ENCODE measurements around the gene SCAPER. TPM values are rescaled to one million over a fixed set of nuclear protein-coding genes. Genes with fewer than 3 reads are reported as not detected.
"Not testable (repeated sequence)": the region's sequence is repeated elsewhere in the genome, so short reads cannot be mapped to it uniquely, and the experiment has no call there.

Gene SCAPER
- total RNA-seq, 1 donor from 2014 or later: 50.1 TPM

DNA sequence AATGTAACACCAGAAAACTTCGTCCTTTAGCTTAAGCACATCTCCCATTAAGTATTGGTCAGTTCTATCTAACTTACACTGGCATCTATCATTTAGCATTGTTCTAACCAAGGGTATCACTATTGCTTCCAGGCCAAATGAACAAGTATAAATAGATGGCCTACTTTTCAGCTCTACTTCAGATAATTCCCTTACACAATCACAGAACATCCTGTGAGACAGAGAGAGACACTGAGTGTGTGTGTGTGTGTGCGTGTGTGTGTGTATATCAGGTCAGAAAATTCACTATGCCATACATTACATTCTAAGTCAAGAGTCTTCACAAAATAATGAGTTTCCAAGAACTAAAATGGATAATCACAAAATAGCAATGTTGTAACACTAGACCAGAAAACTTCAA lies 39.1 kb downstream of the SCAPER start:
- no peak for ATAC-seq
- intact Hi-C loops (cut with DNase I): no loop called here
- no peak for DNase-seq (ENCODE audit: low spot score)

DNA sequence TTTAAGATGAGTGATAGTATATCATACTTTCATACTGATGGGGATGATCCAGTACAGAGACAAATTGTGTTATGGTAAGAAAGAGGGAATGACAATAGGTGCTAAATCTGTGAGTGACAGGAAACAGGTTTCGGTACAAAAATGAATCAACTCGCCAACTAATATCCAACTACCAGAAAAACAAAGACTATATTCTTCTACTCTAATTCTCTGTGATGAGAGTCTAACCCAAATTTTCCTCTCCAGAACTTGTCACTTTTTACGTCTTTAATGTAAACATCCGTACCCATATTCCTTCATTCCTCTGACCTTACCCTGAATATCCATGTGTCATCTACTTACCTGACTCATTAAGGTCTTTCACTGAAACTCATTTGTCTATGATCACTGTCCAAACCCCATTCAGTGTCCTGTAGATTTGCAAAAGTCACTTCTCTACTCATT lies 39.6 kb downstream of the SCAPER start:
- ATAC-seq (no peak), DNase-seq (ENCODE audit: low spot score) (no peak)
- intact Hi-C loops (cut with DNase I): no loop called here

DNA sequence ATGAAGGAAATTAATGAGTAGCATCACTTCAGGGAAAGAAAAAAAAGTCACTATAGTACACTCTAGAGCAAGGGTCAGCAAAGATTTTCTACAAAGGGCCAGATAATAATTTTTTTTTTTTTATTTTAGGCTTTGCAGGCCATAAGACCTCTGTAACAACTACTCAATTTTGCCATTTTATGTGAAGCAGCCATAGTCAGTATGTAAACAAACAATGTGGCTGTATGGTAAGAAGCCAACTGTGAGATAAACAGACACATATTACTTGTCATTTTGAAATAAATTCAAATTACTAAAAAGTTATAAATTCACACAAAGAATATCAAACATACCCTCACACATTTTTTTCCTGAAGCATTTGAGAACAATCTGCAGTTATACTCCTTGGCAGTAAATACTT lies 40.6 kb downstream of the SCAPER start:
- ATAC-seq (no peak), DNase-seq (ENCODE audit: low spot score) (no peak)
- intact Hi-C loops (cut with DNase I): no loop called here

- DNase-seq (ENCODE audit: low spot score) (no peak), ATAC-seq (no peak)
- intact Hi-C loops (cut with DNase I): no loop called here
These were observed 41.4 kb downstream of the SCAPER start for GRCh38 chr15:76863693-76864092.

- intact Hi-C loops (cut with DNase I): no loop called here
- ATAC-seq (no peak), DNase-seq (ENCODE audit: low spot score) (no peak)
These were observed 42.0 kb downstream of the SCAPER start for GRCh38 chr15:76863123-76863522.

- intact Hi-C loops (cut with DNase I): no loop called here
- DNase-seq (ENCODE audit: low spot score) (no peak), ATAC-seq (no peak)
These were observed 43.2 kb downstream of the SCAPER start for GRCh38 chr15:76861815-76862397.

GRCh38 chr15:76860201-76860600 lies 44.9 kb downstream of the SCAPER start:
- intact Hi-C loops (cut with DNase I): no loop called here
- ATAC-seq (no peak), DNase-seq (ENCODE audit: low spot score) (no peak)

DNA sequence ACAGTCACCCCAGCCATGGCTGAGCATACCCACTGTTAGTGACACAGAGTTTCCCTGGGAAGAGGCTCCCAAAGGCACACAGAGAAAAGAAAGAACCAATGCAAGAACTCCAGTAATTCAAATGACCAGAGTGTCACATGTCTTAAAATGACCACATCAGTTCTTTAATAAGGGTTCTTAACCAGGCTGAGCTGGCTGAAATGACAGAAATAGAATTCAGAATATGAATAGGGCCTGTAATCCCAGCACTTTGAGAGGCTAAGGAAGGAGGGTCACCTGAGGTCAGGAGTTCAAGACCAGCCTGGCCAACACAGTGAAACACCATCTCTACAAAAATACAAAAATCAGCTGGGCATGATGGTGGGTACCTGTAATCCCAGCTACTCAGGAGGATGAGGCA lies 54.8 kb downstream of the SCAPER start:
- intact Hi-C loops (cut with DNase I); ATAC-seq; DNase-seq (ENCODE audit: low spot score): not testable (repeated sequence)

GRCh38 chr15:76846782-76847181 lies 58.4 kb downstream of the SCAPER start:
- intact Hi-C loops (cut with DNase I): no loop called here
- DNase-seq (ENCODE audit: low spot score) (no peak), ATAC-seq (no peak)

- ATAC-seq: no peak
- intact Hi-C loops (cut with DNase I): no loop called here
- DNase-seq (ENCODE audit: low spot score): no peak
These were observed 61.0 kb downstream of the SCAPER start for GRCh38 chr15:76844096-76844495.

- DNase-seq (ENCODE audit: low spot score) (no peak), ATAC-seq (no peak)
- intact Hi-C loops (cut with DNase I): no loop called here
These were observed 61.9 kb downstream of the SCAPER start for GRCh38 chr15:76843269-76843668.

- ATAC-seq: no peak
- no peak for DNase-seq (ENCODE audit: low spot score)
- intact Hi-C loops (cut with DNase I): no loop called here
These were observed 64.2 kb downstream of the SCAPER start for GRCh38 chr15:76840830-76841460.

GRCh38 chr15:76839173-76839572 lies 66.0 kb downstream of the SCAPER start:
- no peak for ATAC-seq
- no peak for DNase-seq (ENCODE audit: low spot score)
- intact Hi-C loops (cut with DNase I): no loop called here

- no peak for DNase-seq (ENCODE audit: low spot score)
- intact Hi-C loops (cut with DNase I): no loop called here
- ATAC-seq: no peak
These were observed 67.7 kb downstream of the SCAPER start for GRCh38 chr15:76837474-76837873.

GRCh38 chr15:76829939-76830338 lies 75.2 kb downstream of the SCAPER start:
- DNase-seq (ENCODE audit: low spot score) (no peak), ATAC-seq (no peak)
- intact Hi-C loops (cut with DNase I): no loop called here

DNA sequence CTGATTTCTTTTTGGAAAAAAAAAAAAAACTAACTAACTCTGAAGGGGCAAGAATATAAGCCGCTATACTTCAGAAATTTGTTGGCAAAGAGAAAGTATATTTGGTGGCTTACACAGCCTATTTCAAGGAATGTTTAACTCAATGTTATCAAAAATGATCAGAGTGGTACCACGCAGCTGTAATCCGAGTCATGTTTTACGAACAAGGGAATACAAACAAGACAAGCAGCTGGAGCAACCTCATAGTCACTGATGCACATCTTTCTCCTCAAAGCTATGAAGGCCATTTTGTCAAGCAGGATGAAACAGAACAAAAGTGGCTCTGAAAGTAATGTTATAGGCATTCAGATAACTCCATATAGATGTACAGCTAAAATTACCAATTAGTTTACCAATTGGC lies 81.2 kb downstream of the SCAPER start:
- DNase-seq (ENCODE audit: low spot score): no peak
- intact Hi-C loops (cut with DNase I): no loop called here
- ATAC-seq: no peak

DNA sequence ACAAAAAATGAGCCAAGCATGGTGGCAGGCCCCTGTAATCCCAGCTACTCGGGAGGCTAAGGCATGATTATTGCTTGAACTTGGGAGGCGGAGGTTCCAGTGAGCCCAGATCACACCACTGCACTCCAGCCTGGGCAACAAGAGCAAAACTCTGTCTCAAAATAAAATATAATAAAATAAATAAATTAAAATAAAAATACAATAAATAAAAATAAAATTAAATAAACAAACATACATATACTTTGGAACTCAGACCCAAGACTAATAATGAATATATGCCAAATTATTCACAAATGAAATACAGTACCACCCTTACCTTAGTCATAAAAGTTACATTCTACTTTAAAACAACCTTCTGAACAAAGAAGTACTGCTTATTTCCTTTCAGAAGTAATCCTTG lies 81.8 kb downstream of the SCAPER start:
- ATAC-seq (no peak), DNase-seq (ENCODE audit: low spot score) (no peak)
- intact Hi-C loops (cut with DNase I): no loop called here

GRCh38 chr15:76818926-76819325 lies 86.2 kb downstream of the SCAPER start:
- ATAC-seq; DNase-seq (ENCODE audit: low spot score); intact Hi-C loops (cut with DNase I): not testable (repeated sequence)

DNA sequence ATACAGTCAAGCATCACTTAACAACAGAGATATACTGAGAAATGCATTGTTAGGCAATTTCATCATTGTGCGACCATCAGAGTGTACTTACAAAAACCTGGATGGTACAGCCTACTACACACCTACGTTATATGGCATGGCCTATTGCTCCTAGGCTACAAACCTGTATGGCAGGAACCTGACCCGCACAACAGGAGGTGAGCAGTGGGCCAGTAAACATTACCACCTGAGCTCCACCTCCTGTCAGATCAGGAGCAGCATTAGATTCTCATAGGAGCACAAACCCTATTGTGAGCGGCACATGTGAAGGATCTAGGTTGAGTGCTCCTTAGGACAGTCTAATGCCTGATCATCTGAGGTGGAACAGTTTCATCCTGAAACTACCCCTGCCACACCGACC lies 89.7 kb downstream of the SCAPER start:
- DNase-seq (ENCODE audit: low spot score) (no peak), ATAC-seq (no peak)
- intact Hi-C loops (cut with DNase I): no loop called here

- ATAC-seq: no peak
- intact Hi-C loops (cut with DNase I): no loop called here
- DNase-seq (ENCODE audit: low spot score): no peak
These were observed 92.8 kb downstream of the SCAPER start for GRCh38 chr15:76812381-76812780.
